K562 (cell line): ENCODE measurements around the gene YAE1. TPM values are rescaled to one million over a fixed set of nuclear protein-coding genes. Genes with fewer than 3 reads are reported as not detected.

Experiments used
- BHLHE40 ChIP-seq: IDR thresholded peaks from 2 replicates; pipeline ENCODE4 v1.6.1; 2011; ENCODE audit warnings: low read length, improper control_type of control experiment
- CSDE1 ChIP-seq, 2 experiments: fragments of 450-650 bp; IDR thresholded peaks; 2 replicates each; pipeline ENCODE4 v1.6.1; 2016; ENCODE audit warnings: mild to moderate bottlenecking in 1 of 2
- HDAC2 ChIP-seq: fragments of 450-650 bp; IDR thresholded peaks from 2 replicates; pipeline ENCODE4 v1.6.1; 2016; ENCODE audit warnings: mild to moderate bottlenecking
- NFIX ChIP-seq: fragments of 250-450 bp; sonication (Bioruptor Pico); IDR thresholded peaks from 2 replicates; pipeline ENCODE4 v1.4.0; 2020; ENCODE audit warnings: low read depth, mild to moderate bottlenecking, moderate library complexity
- POLR3A ChIP-seq: IDR thresholded peaks from 2 replicates; pipeline ENCODE4 v1.6.1; 2011; ENCODE audit warnings: borderline replicate concordance, mild to moderate bottlenecking, moderate library complexity; ENCODE audit not compliant: insufficient read length, insufficient read depth; ENCODE audit errors: extremely low read depth
- ZNF224 ChIP-seq: sonication (generic); formaldehyde crosslinking; IDR thresholded peaks from 2 replicates; pipeline ENCODE4 v1.8.0; 2022; ENCODE audit warnings: mild to moderate bottlenecking, missing genetic modification reagents
- ZNF274 ChIP-seq: IDR thresholded peaks from 2 replicates; pipeline ENCODE4 v1.6.1; 2011; ENCODE audit warnings: low read depth, mild to moderate bottlenecking, low read length, moderate library complexity, borderline replicate concordance
- polyA plus RNA-seq, 8 experiments: library from polyadenylated mRNA; depleted of rRNA in 4 of 8; stranded (reverse) in 5 of 8; unstranded in 3 of 8; fragments of >200 nt; fragmentation: Nextera tagmentation in 2 of 8; fragmentation: Illumina TruSeq in 1 of 8; extraction: Ambion mirVana in 2 of 8; extraction: Trizol in 1 of 8; gene quantifications; 2 replicates each; pipeline versions ENCODE4 v1.2.1 to v1.2.3, GENCODE V29; 2011 to 2014; ENCODE audit warnings: inconsistent platforms in 1 of 8, missing spikeins in 1 of 8
- total RNA-seq, 7 experiments: library from RNA; depleted of rRNA in 6 of 7; stranded (reverse); fragments of >200 nt in 6 of 7; fragmentation: Illumina TruSeq in 2 of 7; extraction: Trizol in 2 of 7; gene quantifications; 2 replicates each; pipeline versions ENCODE4 v1.2.1 to v1.2.3, GENCODE V29; 2011 to 2021; ENCODE audit warnings: low replicate concordance in 1 of 7
- TF ChIP-seq, protein P1 (sequence below): sonication (generic); formaldehyde crosslinking; IDR thresholded peaks from 2 replicates; pipeline ENCODE4 v1.4.0; 2020; ENCODE audit warnings: mild to moderate bottlenecking, missing genetic modification reagents
- TF ChIP-seq, protein P2 (sequence below), 2 experiments: fragments of 450-650 bp; IDR thresholded peaks; 2 replicates each; pipeline ENCODE4 v1.6.1; 2016; ENCODE audit warnings: mild to moderate bottlenecking in 2 of 2, borderline replicate concordance in 1 of 2, low read depth in 1 of 2, moderate library complexity in 1 of 2
- TF ChIP-seq, protein P3 (sequence below), 2 experiments: fragments of 450-650 bp; conservative IDR thresholded peaks; 2 replicates each; pipeline ENCODE4 v1.6.1; 2017; ENCODE audit warnings: mild to moderate bottlenecking in 2 of 2, moderate library complexity in 2 of 2

Gene YAE1
- total and polyA plus RNA-seq, 9 of the 15 experiments (the other 6 are each of a cell fraction or from before 2014, with no cell fraction given), result 15.2 to 63.4 (median 30.1) TPM

DNA sequence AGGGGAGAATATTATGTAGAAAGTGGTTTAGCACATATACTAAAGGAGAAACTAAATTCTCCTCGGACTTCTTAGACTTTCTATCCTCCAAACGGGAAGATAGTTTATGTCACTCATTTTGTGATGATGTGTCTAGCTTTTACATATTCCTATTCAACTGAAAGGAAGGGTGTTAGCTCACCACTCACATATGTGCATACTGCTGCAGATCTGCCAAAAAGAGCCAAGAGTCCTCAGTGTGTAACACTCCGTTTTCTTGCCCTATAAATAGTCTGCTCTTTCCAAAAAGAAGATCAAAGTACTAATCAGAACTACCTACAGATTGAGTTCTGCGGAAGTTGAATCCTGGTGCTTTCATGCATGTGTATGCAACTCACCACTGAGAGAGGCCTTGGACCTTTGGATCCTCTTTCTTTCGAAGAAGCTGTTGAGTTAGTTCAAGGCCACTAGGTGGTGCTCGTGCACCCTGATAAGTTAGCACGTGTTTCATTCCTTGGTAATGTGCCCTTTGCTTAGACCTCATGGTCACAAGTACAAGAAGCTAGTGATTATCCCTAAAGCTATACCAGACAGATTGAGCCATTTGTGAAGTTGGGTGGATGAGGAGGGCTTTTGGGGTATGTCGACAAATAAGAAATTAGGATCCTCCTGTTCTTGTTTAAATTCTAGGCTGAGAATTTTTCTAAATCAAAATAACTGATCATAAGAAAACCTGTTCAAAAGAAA lies 14.1 kb downstream of the YAE1 start (continued):
- TF ChIP-seq, protein P1, sequence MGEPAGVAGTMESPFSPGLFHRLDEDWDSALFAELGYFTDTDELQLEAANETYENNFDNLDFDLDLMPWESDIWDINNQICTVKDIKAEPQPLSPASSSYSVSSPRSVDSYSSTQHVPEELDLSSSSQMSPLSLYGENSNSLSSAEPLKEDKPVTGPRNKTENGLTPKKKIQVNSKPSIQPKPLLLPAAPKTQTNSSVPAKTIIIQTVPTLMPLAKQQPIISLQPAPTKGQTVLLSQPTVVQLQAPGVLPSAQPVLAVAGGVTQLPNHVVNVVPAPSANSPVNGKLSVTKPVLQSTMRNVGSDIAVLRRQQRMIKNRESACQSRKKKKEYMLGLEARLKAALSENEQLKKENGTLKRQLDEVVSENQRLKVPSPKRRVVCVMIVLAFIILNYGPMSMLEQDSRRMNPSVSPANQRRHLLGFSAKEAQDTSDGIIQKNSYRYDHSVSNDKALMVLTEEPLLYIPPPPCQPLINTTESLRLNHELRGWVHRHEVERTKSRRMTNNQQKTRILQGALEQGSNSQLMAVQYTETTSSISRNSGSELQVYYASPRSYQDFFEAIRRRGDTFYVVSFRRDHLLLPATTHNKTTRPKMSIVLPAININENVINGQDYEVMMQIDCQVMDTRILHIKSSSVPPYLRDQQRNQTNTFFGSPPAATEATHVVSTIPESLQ (CRISPR knock-in tag), result no peak
- TF ChIP-seq CSDE1 (IDR thresholded peaks at IDR 0.05), result no peak
- peak; percentile 82 for TF ChIP-seq BHLHE40
- no peak for TF ChIP-seq ZNF224 (CRISPR knock-in tag)
- TF ChIP-seq, protein P2, sequence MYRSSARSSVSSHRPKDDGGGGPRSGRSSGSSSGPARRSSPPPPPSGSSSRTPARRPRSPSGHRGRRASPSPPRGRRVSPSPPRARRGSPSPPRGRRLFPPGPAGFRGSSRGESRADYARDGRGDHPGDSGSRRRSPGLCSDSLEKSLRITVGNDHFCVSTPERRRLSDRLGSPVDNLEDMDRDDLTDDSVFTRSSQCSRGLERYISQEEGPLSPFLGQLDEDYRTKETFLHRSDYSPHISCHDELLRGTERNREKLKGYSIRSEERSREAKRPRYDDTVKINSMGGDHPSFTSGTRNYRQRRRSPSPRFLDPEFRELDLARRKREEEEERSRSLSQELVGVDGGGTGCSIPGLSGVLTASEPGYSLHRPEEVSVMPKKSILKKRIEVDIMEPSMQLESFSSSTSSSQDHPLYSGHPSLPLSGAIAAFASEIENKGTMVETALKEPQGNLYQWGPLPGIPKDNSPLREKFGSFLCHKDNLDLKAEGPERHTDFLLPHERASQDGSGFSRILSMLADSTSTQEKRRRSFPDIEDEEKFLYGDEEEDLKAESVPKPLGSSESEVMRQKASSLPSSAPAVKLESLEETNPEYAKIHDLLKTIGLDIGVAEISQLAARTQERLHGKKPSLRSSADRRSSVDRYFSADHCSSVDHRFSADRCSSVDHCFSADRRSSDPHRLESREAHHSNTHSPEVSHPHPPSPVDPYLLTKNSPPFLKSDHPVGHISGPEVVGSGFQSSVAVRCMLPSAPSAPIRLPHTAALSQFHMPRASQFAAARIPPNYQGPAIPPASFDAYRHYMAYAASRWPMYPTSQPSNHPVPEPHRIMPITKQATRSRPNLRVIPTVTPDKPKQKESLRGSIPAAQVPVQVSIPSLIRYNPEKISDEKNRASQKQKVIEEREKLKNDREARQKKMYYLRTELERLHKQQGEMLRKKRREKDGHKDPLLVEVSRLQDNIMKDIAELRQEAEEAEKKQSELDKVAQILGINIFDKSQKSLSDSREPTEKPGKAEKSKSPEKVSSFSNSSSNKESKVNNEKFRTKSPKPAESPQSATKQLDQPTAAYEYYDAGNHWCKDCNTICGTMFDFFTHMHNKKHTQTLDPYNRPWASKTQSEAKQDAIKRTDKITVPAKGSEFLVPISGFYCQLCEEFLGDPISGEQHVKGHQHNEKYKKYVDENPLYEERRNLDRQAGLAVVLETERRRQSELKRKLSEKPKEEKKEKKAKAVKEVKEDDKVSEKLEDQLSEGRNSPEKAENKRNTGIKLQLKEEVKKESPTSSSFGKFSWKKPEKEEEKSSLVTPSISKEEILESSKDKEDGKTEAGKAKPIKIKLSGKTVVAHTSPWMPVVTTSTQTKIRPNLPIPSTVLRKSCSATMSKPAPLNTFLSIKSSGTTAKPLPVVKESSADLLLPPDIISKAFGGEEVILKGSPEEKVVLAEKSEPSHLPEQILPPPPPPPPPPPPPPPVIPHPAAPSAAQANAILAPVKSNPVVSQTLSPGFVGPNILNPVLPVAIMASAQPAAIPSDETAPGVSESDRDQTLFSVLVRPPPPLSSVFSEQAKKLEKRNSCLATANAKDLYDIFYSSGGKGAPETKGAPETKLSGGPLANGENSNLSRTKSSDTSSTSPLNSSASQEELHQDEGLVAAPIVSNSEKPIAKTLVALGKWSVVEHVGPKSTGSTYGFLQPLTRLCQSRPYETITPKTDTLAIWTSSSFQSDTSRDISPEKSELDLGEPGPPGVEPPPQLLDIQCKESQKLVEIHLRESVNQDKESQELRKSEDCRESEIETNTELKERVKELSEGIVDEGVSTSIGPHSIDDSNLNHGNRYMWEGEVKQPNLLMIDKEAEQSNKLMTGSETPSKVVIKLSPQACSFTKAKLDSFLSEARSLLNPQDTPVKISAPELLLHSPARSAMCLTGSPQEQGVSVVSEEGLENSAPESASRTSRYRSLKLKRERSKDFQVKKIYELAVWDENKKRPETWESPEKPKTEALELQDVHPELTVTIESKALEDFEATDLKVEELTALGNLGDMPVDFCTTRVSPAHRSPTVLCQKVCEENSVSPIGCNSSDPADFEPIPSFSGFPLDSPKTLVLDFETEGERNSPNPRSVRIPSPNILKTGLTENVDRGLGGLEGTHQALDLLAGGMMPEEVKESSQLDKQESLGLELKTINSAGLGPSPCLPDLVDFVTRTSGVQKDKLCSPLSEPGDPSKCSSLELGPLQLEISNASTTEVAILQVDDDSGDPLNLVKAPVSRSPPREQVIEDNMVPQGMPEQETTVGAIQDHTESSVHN (IDR thresholded peaks at IDR 0.05; ENCODE audit: borderline replicate concordance in 1 of 2, low read depth in 1 of 2), result no peak
- no peak for TF ChIP-seq POLR3A
- no peak for TF ChIP-seq HDAC2
- TF ChIP-seq NFIX, result no peak
- TF ChIP-seq, protein P3, sequence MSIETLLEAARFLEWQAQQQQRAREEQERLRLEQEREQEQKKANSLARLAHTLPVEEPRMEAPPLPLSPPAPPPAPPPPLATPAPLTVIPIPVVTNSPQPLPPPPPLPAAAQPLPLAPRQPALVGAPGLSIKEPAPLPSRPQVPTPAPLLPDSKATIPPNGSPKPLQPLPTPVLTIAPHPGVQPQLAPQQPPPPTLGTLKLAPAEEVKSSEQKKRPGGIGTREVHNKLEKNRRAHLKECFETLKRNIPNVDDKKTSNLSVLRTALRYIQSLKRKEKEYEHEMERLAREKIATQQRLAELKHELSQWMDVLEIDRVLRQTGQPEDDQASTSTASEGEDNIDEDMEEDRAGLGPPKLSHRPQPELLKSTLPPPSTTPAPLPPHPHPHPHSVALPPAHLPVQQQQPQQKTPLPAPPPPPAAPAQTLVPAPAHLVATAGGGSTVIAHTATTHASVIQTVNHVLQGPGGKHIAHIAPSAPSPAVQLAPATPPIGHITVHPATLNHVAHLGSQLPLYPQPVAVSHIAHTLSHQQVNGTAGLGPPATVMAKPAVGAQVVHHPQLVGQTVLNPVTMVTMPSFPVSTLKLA (conservative IDR thresholded peaks at IDR 0.05), result peak; percentile 70 to 85
- TF ChIP-seq ZNF274, result no peak
